Smooth muscle cell (in vitro differentiated cells): ENCODE data around the gene FBLN7. TPM values are rescaled to one million over a fixed set of nuclear protein-coding genes. Genes with fewer than 3 reads are reported as not detected.

ENCODE experiments used
- DNase-seq: peaks from one replicate; lab custom pipeline; 2025; ENCODE audit not compliant: unreplicated experiment; lab: John Stamatoyannopoulos, UW
- H2AFZ ChIP-seq: fragments of 200-600 bp; sonication (generic); 2 replicates; pipeline ENCODE4 v1.6.0; 2016; ENCODE audit warnings: antibody characterized with exemption, low read depth, mild to moderate bottlenecking
- H3F3A ChIP-seq: fragments of 200-600 bp; sonication (generic); 2 replicates; pipeline ENCODE4 v1.6.0; 2017; ENCODE audit warnings: antibody characterized with exemption, low read depth
- H3K27ac ChIP-seq: fragments of 200-600 bp; sonication (generic); 2 replicates; pipeline ENCODE4 v1.5.1; 2016; ENCODE audit warnings: low read depth, mild to moderate bottlenecking
- H3K27me3 ChIP-seq: fragments of 200-600 bp; sonication (generic); 2 replicates; pipeline ENCODE4 v1.6.1; 2016; ENCODE audit warnings: low read depth, mild to moderate bottlenecking
- H3K36me3 ChIP-seq: fragments of 200-600 bp; sonication (generic); 2 replicates; pipeline ENCODE4 v1.5.1; 2016; ENCODE audit warnings: low read depth
- H3K4me1 ChIP-seq: fragments of 200-600 bp; sonication (generic); 2 replicates; pipeline ENCODE4 v1.5.1; 2016; ENCODE audit warnings: low read depth
- H3K4me2 ChIP-seq: fragments of 200-600 bp; sonication (generic); 2 replicates; pipeline ENCODE4 v1.6.0; 2016; ENCODE audit warnings: mild to moderate bottlenecking
- H3K4me3 ChIP-seq: fragments of 200-600 bp; sonication (generic); 2 replicates; pipeline ENCODE4 v1.5.1; 2016; ENCODE audit warnings: mild to moderate bottlenecking
- H3K79me2 ChIP-seq: fragments of 200-600 bp; sonication (generic); 2 replicates; pipeline ENCODE4 v1.6.0; 2016; ENCODE audit warnings: low read depth, mild to moderate bottlenecking
- H3K9ac ChIP-seq: fragments of 200-600 bp; sonication (generic); 2 replicates; pipeline ENCODE4 v1.6.0; 2016; ENCODE audit warnings: low read depth
- H3K9me3 ChIP-seq: fragments of 200-600 bp; sonication (generic); replicated peaks from 2 replicates; pipeline ENCODE4 v1.5.1; 2016; ENCODE audit warnings: low read depth
- H4K20me1 ChIP-seq: fragments of 200-600 bp; sonication (generic); 2 replicates; pipeline ENCODE4 v1.6.0; 2016; ENCODE audit warnings: low read depth
- CTCF ChIP-seq: fragments of 200-600 bp; sonication (generic); IDR thresholded peaks from 2 replicates; pipeline ENCODE4 v1.5.1; 2017; ENCODE audit warnings: borderline replicate concordance, mild to moderate bottlenecking, antibody characterized with exemption; ENCODE audit not compliant: insufficient read depth, poor library complexity, severe bottlenecking
- WGBS: methylation state at CpG from one replicate; pipeline ENCODE4 v1.1.7; 2016; ENCODE audit warnings: low lambda C conversion rate; 5-methylcytosine and 5-hydroxymethylcytosine counted together
- polyA plus RNA-seq: library from polyadenylated mRNA; unstranded; fragments of >200 nt; fragmentation: Nextera tagmentation; extraction: Ambion mirVana; gene quantifications from 2 replicates; pipeline ENCODE4 v1.2.1, GENCODE V29; 2016
- total RNA-seq: library from RNA; depleted of rRNA; stranded (reverse); fragments of >200 nt; gene quantifications from 2 replicates; pipeline ENCODE4 v1.2.3, GENCODE V29; 2014

FBLN7 gene
- total and polyA plus RNA-seq, 2 experiments from 2014 or later, result 1.1 to 2.7 TPM

GRCh38 chr2:112140205-112140802, 2.1 kb downstream of the FBLN7 start:
- Histone ChIP-seq H3K9me3 (no peaks in the 10 kb centered on the region), H3K9ac (no peak overlapping the region), H3K4me3 (no peak overlapping the region), H2AFZ (no peak overlapping the region), H3K36me3 (no peaks in the 10 kb centered on the region), H3F3A (no peaks in the 10 kb centered on the region), H3K79me2 (no peaks in the 10 kb centered on the region), H3K27ac (no peak overlapping the region), H4K20me1 (no peaks in the 10 kb centered on the region), H3K4me1 (no peaks in the 10 kb centered on the region), H3K27me3 (peaks cover 27% of the 10 kb centered on the region), H3K4me2 (peak overlapping the region; percentile 40)
- 8% methylated on average over 25 of the region's 30 CpGs for WGBS
- TF ChIP-seq CTCF, result no peak
- no peak for DNase-seq

- H4K20me1 ChIP-seq, result no peaks in the 10 kb centered on the region
- H3K9me3 ChIP-seq, result no peaks in the 10 kb centered on the region
- no peak for TF ChIP-seq CTCF
- peaks cover 27% of the 10 kb centered on the region for H3K27me3 ChIP-seq
- H3K9ac ChIP-seq, result no peak overlapping the region
- 81% methylated on average over 20 of the region's 20 CpGs for WGBS
- H3K27ac ChIP-seq, result no peak overlapping the region
- no peaks in the 10 kb centered on the region for H3F3A ChIP-seq
- H3K4me2 ChIP-seq, result no peak overlapping the region
- no peak for DNase-seq
- H3K4me1 ChIP-seq, result no peaks in the 10 kb centered on the region
- H2AFZ ChIP-seq, result no peak overlapping the region
- no peaks in the 10 kb centered on the region for H3K79me2 ChIP-seq
- H3K36me3 ChIP-seq, result no peaks in the 10 kb centered on the region
- no peak overlapping the region for H3K4me3 ChIP-seq
Measured at GRCh38 chr2:112140899-112141625, 2.9 kb downstream of the FBLN7 start.

- no peak for TF ChIP-seq CTCF
Measured at GRCh38 chr2:112141626-112142007, 3.4 kb downstream of the FBLN7 start.

More at GRCh38 chr2:112141626-112142007, 3.4 kb downstream of the FBLN7 start:
- no peaks in the 10 kb centered on the region for H3F3A ChIP-seq
- H3K27ac ChIP-seq, result no peak overlapping the region
- no peaks in the 10 kb centered on the region for H4K20me1 ChIP-seq
- DNase-seq, result no peak
- no peak overlapping the region for H3K4me2 ChIP-seq
- H3K36me3 ChIP-seq, result no peaks in the 10 kb centered on the region
- no peak overlapping the region for H3K9ac ChIP-seq
- no peak overlapping the region for H2AFZ ChIP-seq
- 87% methylated on average over 7 of the region's 7 CpGs for WGBS
- no peaks in the 10 kb centered on the region for H3K4me1 ChIP-seq
- no peaks in the 10 kb centered on the region for H3K9me3 ChIP-seq
- peaks cover 24% of the 10 kb centered on the region for H3K27me3 ChIP-seq
- no peaks in the 10 kb centered on the region for H3K79me2 ChIP-seq
- H3K4me3 ChIP-seq, result no peak overlapping the region
